IPS-20b (cell line): ENCODE results near the gene IP6K2.

Experiments used
- H3K27ac ChIP-seq: one replicate; pipeline ENCODE4 v1.5.1; 2013; ENCODE audit warnings: low read length
- H3K27me3 ChIP-seq: 2 replicates; pipeline ENCODE4 v1.6.1; 2013; ENCODE audit warnings: mild to moderate bottlenecking, low read length, inconsistent platforms; ENCODE audit not compliant: insufficient read depth
- H3K36me3 ChIP-seq: 2 replicates; pipeline ENCODE4 v1.6.1; 2013; ENCODE audit warnings: low read depth, mild to moderate bottlenecking, inconsistent platforms, low read length, moderate library complexity; ENCODE audit not compliant: insufficient read depth
- H3K4me1 ChIP-seq: 2 replicates; pipeline ENCODE4 v1.6.1; 2013; ENCODE audit warnings: mild to moderate bottlenecking, control low read depth, inconsistent platforms, low read length, moderate library complexity; ENCODE audit not compliant: insufficient read depth
- H3K4me3 ChIP-seq: 2 replicates; pipeline ENCODE4 v1.5.1; 2013; ENCODE audit warnings: mild to moderate bottlenecking, low read length, inconsistent platforms
- H3K9ac ChIP-seq: 2 replicates; pipeline ENCODE4 v1.6.1; 2013; ENCODE audit warnings: low read depth, mild to moderate bottlenecking, inconsistent platforms, low read length, moderate library complexity
- H3K9me3 ChIP-seq: 2 replicates; pipeline ENCODE4 v1.6.1; 2013; ENCODE audit warnings: mild to moderate bottlenecking, low read depth, low read length, inconsistent platforms; ENCODE audit not compliant: insufficient read depth

The IP6K2 gene

DNA sequence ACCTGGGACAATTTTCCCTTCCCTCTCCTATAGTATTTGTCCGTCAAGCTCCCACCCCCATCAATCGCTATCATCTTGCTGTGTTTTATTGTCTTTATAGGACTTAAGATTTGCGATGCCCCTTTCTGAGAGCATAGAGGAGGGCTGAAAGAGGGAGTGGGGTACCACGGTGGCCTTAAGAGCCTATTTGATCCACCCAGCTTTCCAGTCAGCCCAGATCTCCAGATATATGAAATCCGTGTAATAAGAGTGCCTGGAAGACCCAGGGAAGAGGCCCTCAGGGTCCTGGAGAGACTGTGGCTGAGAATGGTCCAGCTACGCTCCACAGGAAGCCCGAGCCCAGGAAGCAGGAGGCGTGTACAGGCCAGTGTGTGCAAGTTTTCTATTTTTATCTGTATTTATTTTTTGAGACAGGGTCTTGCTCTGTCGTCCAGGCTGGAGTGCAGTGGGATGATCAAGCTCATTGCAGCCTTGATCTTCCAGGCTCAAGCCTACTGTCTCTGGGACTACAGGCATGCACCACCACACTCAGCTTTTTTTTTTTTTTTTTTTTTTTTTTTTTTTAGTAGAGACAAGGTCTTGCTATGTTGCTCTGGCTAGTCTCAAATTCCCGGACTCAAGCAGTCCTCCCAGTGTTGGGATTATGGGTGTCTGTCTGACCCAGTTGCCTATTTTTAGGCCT, 30.3 kb downstream of the IP6K2 start:
- Histone ChIP-seq H3K4me1 (peaks cover 7% of the 10 kb centered on the region; the same call in 1 of the 2 replicates), H3K36me3 (peaks cover 54% of the 10 kb centered on the region), H3K27me3 (no peaks in the 10 kb centered on the region), H3K4me3 (peak overlapping the region; percentile 94; the same call in 1 of the 2 replicates), H3K27ac (no peak overlapping the region), H3K9ac (no peak overlapping the region), H3K9me3 (no peaks in the 10 kb centered on the region)

DNA sequence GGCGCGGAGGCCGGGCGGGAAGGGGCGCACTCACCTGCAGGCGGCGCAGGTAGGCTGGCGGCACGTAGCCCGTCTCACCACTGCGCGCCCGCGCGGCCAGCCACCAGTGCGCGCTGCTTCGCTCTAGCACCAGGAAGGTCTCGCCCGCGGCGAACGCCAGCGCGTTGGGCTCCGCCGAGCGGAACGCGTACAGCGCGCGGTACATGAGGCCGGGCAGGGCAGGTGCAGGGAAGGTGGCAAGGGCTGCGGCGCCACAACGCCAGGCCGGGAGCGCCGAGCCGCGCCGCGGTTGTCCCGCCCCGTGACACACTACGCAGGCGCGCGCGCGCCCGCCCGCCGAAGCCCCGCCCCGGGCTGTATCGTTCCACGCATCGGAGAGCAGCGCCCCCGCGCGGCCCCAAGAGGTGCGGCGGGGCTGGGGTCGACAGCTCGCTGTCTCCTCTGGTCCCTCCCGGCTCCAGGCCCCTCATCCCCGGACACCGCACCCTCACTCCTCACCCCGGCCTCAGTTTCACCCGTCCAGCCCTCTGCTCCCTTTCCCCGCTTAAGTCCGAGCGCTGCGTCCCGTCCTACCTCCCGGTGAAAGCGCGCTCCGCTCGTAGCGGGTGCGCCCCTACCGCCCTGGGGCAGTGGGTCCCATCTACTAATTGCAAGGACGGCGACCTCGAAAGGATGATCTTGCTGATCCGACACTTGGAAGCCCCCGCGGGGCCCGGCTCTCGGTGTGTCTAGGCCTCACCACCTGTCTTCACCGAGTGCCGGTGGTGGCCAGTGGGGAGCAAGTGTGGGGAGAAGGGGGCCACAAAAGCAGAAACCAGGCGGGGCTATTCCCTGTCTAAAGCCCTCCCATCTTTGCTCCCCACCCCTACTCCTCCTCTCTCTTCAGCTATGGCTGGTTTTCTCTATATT, 31.2 kb downstream of the IP6K2 start, which contains the start of gene NCKIPSD:
NCKIPSD (minus strand) TSS at position 313 of the 909 bp plus-strand sequence; CDS start at position 205, 108 bp downstream.
- Histone ChIP-seq H3K4me3 (peak within 1 kb of the TSS; percentile 94), H3K4me1 (peaks cover 7% of the 10 kb centered on the region; the same call in 1 of the 2 replicates), H3K9me3 (no peaks in the 10 kb centered on the region), H3K27me3 (no peaks in the 10 kb centered on the region), H3K36me3 (peaks cover 55% of the 10 kb centered on the region), H3K9ac (peak within 1 kb of the TSS; percentile 90), H3K27ac (no peak within 1 kb of the TSS)

DNA sequence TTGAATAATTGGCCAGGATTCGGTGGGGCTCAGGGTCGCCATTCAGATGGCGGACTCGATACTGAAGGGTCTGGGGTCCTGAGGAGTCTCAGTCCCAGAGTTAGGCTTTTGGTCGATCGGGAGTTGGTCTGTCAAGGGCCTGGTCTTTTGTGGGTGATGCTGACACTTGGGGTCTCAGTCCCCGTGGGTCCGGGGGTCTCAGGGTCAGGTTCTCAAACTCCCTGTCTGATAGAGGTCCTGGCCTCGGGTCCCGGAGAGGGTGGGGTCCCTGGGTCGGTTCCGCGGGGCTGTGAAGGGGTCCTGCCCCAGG, 31.8 kb downstream of the IP6K2 start:
- Histone ChIP-seq H3K9ac (peak overlapping the region; percentile 90), H3K36me3 (peaks cover 55% of the 10 kb centered on the region), H3K4me1 (peaks cover 7% of the 10 kb centered on the region; the same call in 1 of the 2 replicates), H3K27ac (no peak overlapping the region), H3K4me3 (peak overlapping the region; percentile 94), H3K27me3 (no peaks in the 10 kb centered on the region), H3K9me3 (no peaks in the 10 kb centered on the region)

DNA sequence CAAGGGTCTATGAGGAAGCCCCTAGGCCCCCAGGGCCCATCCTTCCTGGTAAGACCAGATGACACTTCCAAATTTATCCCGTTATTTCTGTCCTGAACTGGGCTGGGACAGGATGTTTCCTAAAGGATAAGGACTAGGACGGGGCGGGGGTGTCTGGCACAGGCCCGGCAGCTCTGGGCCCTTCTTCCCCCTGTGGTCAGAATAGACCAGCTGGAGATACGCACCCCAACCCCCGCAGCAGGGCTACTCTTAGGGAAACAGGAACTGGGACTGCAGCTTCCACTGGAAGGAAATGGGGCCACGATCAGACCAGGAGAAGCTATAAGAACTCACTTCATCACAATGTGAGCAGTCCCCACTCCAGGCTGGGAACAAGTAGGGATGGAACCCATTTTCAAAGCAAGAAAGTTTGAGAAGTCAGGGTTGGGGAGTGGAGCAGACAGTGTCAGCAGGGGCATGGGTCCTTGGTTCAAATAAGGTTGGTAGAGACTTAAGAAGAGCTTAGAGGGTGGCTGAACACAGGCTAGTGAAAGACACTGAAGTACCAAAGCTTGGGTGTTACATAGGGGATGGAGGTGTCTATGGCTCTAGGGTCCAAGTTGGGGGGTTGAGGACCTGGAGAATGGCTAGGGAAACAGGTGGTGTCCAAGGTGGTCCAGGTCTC, 32.4 kb downstream of the IP6K2 start:
- Histone ChIP-seq H3K27me3 (no peaks in the 10 kb centered on the region), H3K9ac (peak overlapping the region; percentile 45; the same call in 1 of the 2 replicates), H3K27ac (no peak overlapping the region), H3K9me3 (no peaks in the 10 kb centered on the region), H3K36me3 (peaks cover 55% of the 10 kb centered on the region), H3K4me1 (peaks cover 7% of the 10 kb centered on the region; the same call in 1 of the 2 replicates), H3K4me3 (peak overlapping the region; percentile 94)

DNA sequence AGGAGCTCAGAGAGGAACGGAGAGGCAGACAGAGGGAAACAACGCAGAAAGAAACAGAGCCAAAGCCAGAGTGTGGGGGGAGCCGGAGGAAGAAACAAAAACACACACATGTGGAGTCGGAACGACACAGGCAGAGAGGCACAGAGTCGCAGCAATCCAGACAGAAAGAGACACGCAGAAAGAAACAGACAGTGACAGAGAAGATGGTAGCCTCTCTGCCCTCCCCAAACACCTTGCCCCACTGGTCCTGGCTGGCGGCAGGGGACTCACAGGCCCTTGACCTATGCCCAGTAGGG, 33.0 kb downstream of the IP6K2 start:
- Histone ChIP-seq H3K27ac (no peak overlapping the region), H3K27me3 (no peaks in the 10 kb centered on the region), H3K9ac (peak overlapping the region; percentile 32), H3K4me1 (peaks cover 7% of the 10 kb centered on the region; the same call in 1 of the 2 replicates), H3K36me3 (peaks cover 55% of the 10 kb centered on the region), H3K9me3 (no peaks in the 10 kb centered on the region), H3K4me3 (peak overlapping the region; percentile 94; the same call in 1 of the 2 replicates)

DNA sequence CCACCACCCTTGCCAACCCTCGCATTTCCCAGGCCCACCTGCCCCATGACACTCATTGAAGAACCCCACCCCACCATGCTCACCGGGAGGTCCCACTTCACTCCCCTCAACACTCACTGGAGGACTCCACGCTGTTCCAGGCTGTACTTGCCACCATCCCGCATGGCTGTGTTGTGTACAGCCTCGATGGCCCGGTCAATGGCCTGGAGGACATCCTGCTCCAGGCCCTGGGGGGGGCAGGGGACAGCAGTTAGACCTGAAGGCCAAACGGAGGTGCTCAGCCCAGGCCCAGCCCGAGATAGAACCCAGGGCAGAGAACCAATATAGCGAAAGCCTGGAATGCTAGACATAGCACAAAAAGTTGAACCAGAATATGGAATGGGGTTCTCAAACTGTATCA, 34.2 kb downstream of the IP6K2 start:
- Histone ChIP-seq H3K4me3 (no peak overlapping the region), H3K27me3 (no peaks in the 10 kb centered on the region), H3K9me3 (no peaks in the 10 kb centered on the region), H3K36me3 (peaks cover 55% of the 10 kb centered on the region), H3K27ac (no peak overlapping the region), H3K9ac (no peak overlapping the region), H3K4me1 (peaks cover 7% of the 10 kb centered on the region; the same call in 1 of the 2 replicates)

DNA sequence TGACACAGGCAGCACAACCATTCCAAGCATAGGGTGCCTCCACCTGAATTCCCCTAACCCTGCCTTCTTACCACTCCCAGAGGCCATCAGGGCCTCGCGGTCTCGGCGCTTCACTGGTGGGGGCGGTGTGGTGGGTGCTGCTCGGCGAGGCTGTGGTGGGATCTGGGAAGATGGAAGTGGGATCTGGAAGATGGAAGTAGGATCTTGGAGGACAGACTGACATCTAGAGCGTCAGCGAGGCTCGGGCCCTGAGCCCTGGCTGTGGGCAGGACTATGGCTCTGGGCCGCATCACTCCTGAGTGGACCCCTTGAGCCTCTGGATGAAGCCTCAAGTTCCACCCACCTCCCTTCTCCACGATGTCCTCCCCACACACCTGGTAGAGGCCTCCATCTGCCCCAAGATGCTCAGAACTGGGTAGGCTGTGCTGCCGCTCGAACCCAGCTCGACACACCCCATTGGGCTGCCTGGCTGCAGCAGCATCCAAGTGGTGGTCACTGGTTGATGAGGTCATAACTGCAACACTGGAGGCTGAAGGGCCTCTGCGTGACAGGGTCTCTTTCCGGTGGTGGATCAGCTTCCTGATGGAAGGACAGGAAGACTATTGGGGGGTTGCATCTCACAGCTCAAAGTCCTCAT, 34.9 kb downstream of the IP6K2 start:
- Histone ChIP-seq H3K9me3 (no peaks in the 10 kb centered on the region), H3K27me3 (no peaks in the 10 kb centered on the region), H3K4me1 (peaks cover 7% of the 10 kb centered on the region; the same call in 1 of the 2 replicates), H3K36me3 (peaks cover 54% of the 10 kb centered on the region), H3K4me3 (no peak overlapping the region), H3K27ac (no peak overlapping the region), H3K9ac (no peak overlapping the region)

DNA sequence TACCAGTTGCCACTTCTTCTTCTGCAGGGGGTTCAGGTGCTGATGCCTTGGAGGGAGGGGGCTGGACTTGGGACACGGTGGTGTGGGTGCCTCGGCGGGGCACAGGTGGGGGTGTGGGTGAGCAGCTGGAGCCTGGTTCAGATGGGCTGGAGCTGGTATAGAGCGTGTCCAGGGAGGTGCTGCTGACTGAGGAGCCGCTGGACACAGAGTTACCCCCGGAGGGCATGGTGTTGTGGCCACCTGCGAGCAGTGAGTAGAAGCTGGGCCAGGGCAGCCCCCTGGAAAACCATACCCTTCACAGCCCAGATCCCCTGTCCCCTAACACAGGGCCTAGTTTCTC, 35.5 kb downstream of the IP6K2 start:
- Histone ChIP-seq H3K4me3 (no peak overlapping the region), H3K9ac (no peak overlapping the region), H3K36me3 (peaks cover 54% of the 10 kb centered on the region), H3K27me3 (no peaks in the 10 kb centered on the region), H3K4me1 (peaks cover 7% of the 10 kb centered on the region; the same call in 1 of the 2 replicates), H3K27ac (no peak overlapping the region), H3K9me3 (no peaks in the 10 kb centered on the region)

DNA sequence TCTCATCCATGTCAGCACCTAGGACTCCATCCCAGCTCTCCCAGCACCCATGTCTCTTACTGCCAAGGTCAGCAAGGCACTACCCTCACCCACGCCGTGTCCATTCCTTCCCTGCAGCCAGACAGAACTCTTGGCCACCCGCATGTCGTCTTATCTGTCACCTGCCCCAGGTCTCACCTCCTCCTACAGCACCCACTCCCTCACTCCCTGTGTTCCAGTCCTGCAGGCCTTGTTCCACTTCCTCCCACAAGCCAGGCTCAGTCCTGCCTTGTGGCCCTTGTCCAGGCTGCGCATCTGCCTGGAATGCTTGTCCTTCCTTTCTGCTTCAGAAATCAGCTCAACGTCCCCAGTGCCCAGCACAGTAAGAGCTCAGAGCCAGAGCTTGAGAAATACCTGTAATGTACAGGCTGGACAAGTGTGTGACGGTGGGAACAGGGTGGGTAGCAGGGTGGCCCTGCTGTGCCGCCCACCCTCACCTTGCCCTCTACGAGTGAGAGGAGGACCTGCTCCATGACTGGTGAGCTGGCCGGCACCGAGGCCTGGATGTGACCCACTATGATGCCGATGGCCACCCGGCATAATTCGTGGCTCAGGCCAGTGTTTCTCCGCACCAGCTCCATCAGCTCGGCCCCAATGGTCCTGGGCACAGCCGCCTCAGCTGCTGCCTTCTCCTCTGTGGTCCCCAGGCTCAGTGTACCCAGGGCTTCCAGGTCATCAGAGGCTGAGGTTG, 36.0 kb downstream of the IP6K2 start:
- Histone ChIP-seq H3K4me3 (no peak overlapping the region), H3K9me3 (no peaks in the 10 kb centered on the region), H3K27me3 (no peaks in the 10 kb centered on the region), H3K27ac (no peak overlapping the region), H3K9ac (no peak overlapping the region; the same call in 1 of the 2 replicates), H3K36me3 (peaks cover 60% of the 10 kb centered on the region), H3K4me1 (peaks cover 7% of the 10 kb centered on the region; the same call in 1 of the 2 replicates)

DNA sequence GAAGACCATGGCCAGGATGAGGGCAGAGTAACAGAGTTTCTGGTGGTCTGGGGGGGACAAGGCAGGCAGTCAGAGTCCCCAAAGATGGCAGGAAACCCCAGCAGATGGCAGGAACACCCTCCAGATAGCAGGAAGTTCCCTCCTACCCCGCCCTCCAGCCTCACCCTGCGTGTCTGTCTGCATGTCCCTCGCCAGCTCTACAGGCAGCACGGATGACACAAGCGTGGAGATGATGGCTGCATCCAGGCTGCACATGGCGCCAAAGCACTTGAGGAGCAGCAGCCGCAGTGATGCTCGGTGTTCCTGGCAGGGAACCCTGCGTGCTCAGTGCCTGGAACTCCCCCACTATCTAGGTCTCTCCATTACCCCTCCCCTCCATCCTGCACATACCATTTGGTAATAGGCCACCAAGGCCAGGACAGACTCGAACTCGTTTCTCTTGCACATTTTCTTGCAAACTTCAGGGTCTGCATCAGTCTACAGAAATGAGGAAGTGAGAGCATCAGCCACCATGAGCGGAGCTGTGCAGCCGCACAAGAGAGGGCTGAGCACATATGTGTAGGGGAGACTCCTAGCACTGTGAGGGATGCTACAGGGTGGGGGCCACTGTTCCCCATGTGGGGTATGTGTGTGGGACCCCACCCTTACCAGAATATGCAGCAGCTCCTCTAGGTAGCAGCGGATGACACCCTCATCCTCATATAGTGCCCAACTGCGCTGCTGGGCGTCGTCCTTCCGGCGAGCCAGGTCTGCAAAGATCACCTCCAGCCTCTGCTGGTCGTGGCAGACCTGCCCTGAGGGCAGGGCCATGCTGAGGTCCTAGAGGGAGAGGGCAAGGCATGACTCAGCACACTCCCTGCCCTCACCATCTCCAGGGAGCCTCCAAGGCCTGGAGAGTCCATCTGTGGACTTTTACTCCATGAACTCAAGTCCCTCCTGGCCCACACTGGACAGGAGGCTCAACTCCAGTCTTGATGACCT, 37.3 kb downstream of the IP6K2 start:
- Histone ChIP-seq H3K9ac (no peak overlapping the region), H3K27me3 (no peaks in the 10 kb centered on the region), H3K36me3 (peaks cover 68% of the 10 kb centered on the region), H3K27ac (no peak overlapping the region), H3K4me1 (peaks cover 5% of the 10 kb centered on the region; the same call in 1 of the 2 replicates), H3K9me3 (no peaks in the 10 kb centered on the region), H3K4me3 (no peak overlapping the region)
